ENCODE measurements around the gene AGTPBP1.
A peak's percentile ranks its signal among the peaks of the same experiment; 100 is the strongest.
"Not testable (repeated sequence)": the region's sequence is repeated elsewhere in the genome, so short reads cannot be mapped to it uniquely, and the experiment has no call there.

Gene AGTPBP1

DNA sequence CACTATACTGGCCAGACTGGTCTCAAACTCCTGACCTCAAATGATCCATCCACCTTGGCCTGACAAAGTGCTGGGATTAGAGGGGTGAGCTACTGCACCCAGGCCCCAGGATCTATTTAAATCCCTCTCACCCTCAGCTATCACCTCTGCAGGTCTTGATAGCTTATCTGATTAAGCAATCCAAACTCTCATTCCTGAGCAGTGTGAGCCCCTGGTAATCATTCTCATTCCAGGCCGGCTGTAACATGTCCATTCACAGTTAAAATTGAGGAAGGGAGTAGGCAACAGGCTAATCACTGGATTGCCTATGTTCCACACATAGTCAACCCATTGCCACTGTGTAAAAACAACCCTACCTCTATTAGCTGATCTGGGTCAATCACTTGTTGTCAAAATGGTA is 111.1 kb downstream of the AGTPBP1 start:
- DNase-seq = no peak

GRCh38 chr9:85617141-85617670 is 124.5 kb downstream of the AGTPBP1 start:
- DNase-seq = no peak

GRCh38 chr9:85615792-85616191 is 126.0 kb downstream of the AGTPBP1 start:
- no peak for DNase-seq

GRCh38 chr9:85610074-85610860 is 131.5 kb downstream of the AGTPBP1 start:
- peak; percentile 80 for DNase-seq

GRCh38 chr9:85605905-85606304 is 135.8 kb downstream of the AGTPBP1 start:
- no peak for DNase-seq

DNA sequence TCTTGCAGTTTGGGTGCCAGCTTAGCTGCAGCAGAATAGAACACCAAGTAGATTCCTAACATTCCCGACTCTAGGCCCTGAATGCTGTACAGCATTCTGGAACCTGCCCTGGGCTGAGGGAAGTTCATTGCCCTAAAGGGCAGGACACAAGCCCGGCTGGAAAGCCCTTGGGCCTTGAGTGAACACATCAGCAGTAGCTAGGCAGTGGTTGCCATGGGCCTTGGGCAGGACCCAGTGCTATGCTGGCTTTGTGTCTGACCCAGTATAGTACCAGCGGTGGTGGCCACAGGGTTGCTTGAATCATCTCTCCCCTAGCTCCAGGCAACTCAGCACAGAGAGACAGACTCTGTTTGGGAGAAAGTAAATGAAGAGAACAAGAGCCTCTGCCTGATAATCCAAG is 137.8 kb downstream of the AGTPBP1 start:
- DNase-seq = no peak

DNA sequence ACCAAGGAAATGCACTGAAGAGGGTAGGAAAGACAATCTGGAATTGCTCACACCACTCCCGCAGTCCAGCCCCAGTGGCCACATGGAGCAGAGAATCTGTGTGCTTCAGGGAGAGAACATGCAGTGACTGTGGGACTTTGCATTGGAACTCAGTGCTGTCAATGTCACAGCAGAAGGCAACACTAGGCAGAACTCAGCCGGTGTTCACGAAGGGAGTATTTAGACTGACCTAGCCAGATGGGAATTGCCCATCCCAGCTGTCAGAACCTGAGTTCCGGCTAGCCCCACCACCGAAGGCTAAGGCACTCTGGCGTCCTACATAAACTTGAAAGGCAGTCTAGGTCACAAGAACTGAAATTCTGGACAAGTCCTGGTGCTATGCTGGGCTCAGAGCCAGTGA is 139.0 kb downstream of the AGTPBP1 start:
- no peak for DNase-seq

DNA sequence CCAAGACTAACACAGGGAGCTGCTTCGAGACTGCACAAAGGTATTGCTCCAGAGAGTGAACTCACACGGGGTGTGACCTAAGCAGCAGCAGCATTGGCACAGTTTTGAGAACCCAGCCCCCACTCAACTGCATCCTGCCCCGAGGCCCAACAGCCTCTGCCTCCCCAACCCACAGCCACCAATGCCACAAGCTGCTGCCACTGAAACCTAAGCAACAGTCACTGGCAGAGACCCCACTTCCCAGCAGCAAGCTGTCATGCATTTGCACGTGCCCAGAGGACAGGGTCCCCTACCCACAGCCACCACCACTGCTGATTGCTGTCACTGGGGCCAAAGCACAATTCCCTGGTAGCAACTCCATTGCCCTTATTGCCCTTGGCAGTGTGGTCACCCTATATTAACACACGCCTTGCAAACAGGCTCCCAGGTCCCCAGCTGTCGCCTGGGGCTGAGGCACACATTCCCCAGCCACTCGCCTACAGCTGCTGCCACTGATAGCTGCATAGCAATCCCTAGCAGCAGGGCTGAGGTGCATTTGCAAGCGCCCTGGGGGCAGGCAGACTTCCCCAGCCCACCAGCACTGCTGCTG is 141.0 kb downstream of the AGTPBP1 start:
- no peak for DNase-seq

GRCh38 chr9:85599540-85600105 is 142.1 kb downstream of the AGTPBP1 start:
- no peak for DNase-seq

DNA sequence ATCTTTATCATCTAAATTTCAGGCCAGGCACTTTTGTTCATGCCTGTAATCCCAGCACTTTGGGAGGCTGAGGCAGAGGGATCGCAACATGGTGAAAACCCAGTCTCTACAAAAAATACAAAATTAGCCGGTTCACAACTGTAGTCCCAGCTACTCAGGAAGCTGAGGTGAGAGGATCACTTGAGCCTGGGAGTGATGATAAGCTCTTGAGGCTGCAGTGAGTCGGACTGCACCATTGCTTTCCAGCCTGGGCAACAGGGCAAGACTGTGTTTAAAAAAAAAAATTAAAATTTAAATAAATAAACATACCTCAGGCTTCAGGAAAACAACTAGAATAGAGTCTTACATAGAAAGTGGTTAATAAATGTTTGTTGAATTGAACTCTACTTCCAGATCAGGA is 147.4 kb downstream of the AGTPBP1 start:
- no peak for DNase-seq

GRCh38 chr9:85586684-85587083 is 155.1 kb downstream of the AGTPBP1 start:
- no peak for DNase-seq

DNA sequence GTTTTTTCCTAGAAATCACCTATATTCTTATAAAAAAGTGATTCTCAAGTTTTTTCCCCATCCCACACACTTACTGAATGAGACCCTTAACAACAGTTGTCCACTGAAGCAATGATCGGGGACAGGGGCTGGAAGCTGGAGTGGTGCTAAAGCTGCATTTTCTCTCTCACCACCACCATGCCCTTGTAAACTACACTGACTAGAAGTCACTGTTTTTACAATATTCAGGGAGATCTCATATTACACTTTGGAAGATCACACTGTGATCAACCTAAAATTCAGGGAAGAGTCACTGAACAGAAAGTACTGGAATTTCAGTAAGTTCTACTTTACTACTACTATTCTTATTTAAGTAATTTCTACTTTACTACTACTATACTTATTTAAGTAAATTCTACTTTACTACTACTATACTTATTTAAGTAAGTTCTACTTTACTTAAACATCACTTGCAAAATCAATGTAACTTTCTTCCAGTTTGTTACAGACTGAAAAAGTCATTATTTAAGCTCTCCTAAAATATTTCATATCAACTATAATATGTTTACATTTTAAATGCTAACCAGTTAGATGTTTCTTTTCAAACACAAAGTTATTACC is 164.3 kb downstream of the AGTPBP1 start:
- no peak for DNase-seq

- no peak for DNase-seq
Measured at GRCh38 chr9:85575868-85576267, 165.9 kb downstream of the AGTPBP1 start.

GRCh38 chr9:85573546-85573945 is 168.2 kb downstream of the AGTPBP1 start:
- not testable (repeated sequence) for DNase-seq

DNA sequence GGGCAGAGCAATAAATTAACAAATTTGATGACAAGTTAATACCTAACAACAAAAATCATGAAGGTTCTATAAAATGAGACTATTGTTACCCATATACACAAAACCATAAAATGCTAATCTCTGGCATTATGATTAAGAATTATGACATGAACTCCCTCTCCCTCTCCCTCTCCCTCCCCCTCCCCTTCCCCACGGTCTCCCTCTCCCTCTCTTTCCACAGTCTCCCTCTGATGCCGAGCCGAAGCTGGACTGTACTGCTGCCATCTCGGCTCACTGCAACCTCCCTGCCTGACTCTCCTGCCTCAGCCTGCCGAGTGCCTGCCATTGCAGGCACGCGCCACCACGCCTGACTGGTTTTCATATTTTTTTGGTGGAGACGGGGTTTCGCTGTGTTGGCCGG is 168.8 kb downstream of the AGTPBP1 start:
- DNase-seq = not testable (repeated sequence)

- no peak for DNase-seq
Measured at GRCh38 chr9:85569988-85570387, 171.8 kb downstream of the AGTPBP1 start.

DNA sequence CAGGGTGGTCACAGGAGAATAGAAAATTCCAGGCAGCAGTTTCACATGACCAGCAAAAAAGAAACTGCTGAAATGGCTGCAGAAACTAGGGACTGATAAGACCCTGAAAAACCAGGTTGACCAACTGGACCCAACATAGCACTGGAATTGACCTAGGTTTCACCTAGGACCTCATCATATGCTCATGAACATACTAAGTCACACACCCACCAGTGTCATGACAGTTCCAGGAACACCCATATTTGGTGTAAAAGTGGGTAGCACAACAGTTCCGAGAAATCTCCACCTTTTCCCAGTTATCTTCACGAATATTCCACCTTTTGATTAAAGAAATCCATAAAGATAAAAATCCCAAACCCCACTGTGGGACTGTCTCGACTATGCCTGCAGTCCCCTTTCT is 182.2 kb downstream of the AGTPBP1 start:
- no peak for DNase-seq

DNA sequence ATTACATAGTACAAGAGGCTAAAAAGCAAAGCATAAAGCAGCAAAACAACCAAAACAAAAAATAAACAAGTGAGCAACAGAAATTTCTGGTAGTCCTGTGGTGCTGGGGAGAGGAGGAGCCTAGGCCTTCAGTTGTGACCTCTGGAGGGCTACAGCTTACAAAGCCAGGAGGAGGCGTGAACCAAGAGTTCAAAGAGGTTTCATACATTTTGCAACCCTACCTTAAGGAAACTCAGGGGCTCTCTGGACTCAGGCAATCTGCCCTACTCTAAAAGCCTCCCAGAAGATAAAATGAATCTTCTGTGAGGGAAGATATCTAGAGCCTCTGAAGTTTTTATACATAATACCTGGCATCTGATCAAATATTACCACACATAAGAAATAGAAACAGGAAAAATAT is 187.4 kb downstream of the AGTPBP1 start:
- no peak for DNase-seq

- DNase-seq = no peak
Measured at GRCh38 chr9:85553475-85553874, 188.3 kb downstream of the AGTPBP1 start.

GRCh38 chr9:85547599-85547998 is 194.2 kb downstream of the AGTPBP1 start:
- no peak for DNase-seq

GRCh38 chr9:85543196-85543595 is 198.6 kb downstream of the AGTPBP1 start:
- DNase-seq = no peak

DNA sequence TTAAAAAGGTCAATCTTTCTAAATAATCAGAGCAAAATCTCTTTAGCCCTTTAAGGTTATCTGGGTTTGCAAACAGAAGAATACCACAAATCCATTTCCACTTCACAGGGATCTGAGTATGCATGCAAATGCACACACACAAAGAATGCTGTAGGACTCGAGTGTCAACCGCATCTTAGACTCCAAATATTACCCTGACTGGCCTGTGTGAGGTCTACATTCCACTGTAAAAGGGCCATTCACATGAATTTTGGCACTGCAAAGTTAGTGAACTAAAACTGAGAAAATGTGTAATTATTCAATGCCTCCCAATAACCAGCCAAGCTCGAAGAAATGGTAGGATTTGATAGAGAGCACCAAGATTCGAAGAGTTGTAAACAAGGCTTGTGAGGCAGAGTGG is 199.9 kb downstream of the AGTPBP1 start:
- no peak for DNase-seq

DNA sequence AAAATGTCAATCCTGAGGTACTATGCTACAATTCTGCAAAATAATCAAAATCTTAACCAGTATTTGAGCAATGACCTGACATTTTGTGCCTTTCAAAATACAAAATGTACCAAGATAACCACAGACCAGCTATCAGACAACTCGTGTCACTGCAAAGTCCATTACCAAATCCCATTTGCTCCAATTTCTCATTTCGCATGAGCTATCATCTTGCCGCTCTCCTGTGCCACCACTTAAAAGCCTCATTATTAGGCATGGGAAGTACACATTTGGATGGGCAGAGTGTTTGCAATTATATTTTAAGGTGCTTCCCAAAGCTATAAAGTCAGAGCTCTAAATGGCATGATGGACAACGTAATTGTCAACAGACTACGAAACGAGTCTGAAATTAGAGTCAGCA is 205.2 kb downstream of the AGTPBP1 start:
- DNase-seq = no peak

GRCh38 chr9:85536076-85536475 is 205.7 kb downstream of the AGTPBP1 start:
- no peak for DNase-seq
